Endothelial cell of umbilical vein (primary cell): ENCODE results near the gene PEMT. TPM values are rescaled to one million over a fixed set of nuclear protein-coding genes. Genes with fewer than 3 reads are reported as not detected.

ENCODE experiments used
- BruUV-seq: library from RNA; stranded (reverse); fragments of 400-500 nt; replicated peaks from 2 replicates; lab custom pipeline; 2021; lab: Mats Ljungman, UMichigan
- CTCF ChIA-PET: fragments of 300-600, 350-600 bp; sonication (Branson Sonifier 250); formaldehyde crosslinking; loops from one replicate; lab custom pipeline; 2021; ENCODE audit warnings: antibody characterized with exemption, inconsistent platforms; lab: Charles Lee
- POLR2A ChIA-PET: fragments of 300-600, 350-600 bp; sonication (Branson Sonifier 250); formaldehyde crosslinking; loops from one replicate; lab custom pipeline; 2021; ENCODE audit warnings: antibody characterized with exemption, inconsistent platforms; lab: Charles Lee
- DNase-seq: peaks from one replicate; pipeline ENCODE4 v3.0.0-alpha.2; 2011; ENCODE audit warnings: low read depth, low spot score
- FAIRE-seq: peaks from 2 replicates; lab custom pipeline; 2011; peaks lifted over from hg19 to GRCh38; lab: Jason Lieb, UNC
- H2AFZ ChIP-seq: 2 replicates; pipeline ENCODE4 v1.6.0; 2012; ENCODE audit warnings: low read depth, low read length, control low read depth, inconsistent platforms
- H3K27ac ChIP-seq: 2 replicates; pipeline ENCODE4 v1.5.1; 2011; ENCODE audit warnings: low read depth, mild to moderate bottlenecking, control low read depth, low read length, moderate library complexity; ENCODE audit not compliant: insufficient read depth
- H3K27me3 ChIP-seq, 2 experiments: 2 replicates each; pipeline versions ENCODE4 v1.6.0 to v1.6.1; 2011; ENCODE audit warnings: low read length in 2 of 2, mixed read lengths in 1 of 2; ENCODE audit not compliant: control insufficient read depth in 2 of 2, insufficient read depth in 2 of 2
- H3K36me3 ChIP-seq, 2 experiments: 2 replicates in 1 of 2; 3 replicates in 1 of 2; pipeline ENCODE4 v1.5.1; 2011; ENCODE audit warnings: low read length in 2 of 2, mild to moderate bottlenecking in 1 of 2, moderate library complexity in 1 of 2; ENCODE audit not compliant: control insufficient read depth in 2 of 2, insufficient read depth in 2 of 2; ENCODE audit errors: extremely low read depth in 1 of 2
- H3K4me1 ChIP-seq: 3 replicates; pipeline ENCODE4 v1.5.1; 2011; ENCODE audit warnings: mild to moderate bottlenecking, low read length; ENCODE audit not compliant: control insufficient read depth, insufficient read depth; ENCODE audit errors: extremely low read depth
- H3K4me2 ChIP-seq: 2 replicates; pipeline ENCODE4 v1.6.1; 2011; ENCODE audit warnings: low read length, control low read depth, mixed read lengths; ENCODE audit not compliant: insufficient read depth
- H3K4me3 ChIP-seq, 3 experiments: fragments of 200-600 bp in 1 of 3; sonication (generic), shearing (Covaris generic) in 1 of 3; replicated peaks in 1 of 3; 2 replicates each; pipeline ENCODE4 v1.5.1; 2011 to 2016; ENCODE audit warnings: control low read depth in 3 of 3, low read length in 3 of 3, mild to moderate bottlenecking in 2 of 3, inconsistent platforms in 1 of 3, low read depth in 1 of 3, moderate library complexity in 1 of 3; ENCODE audit not compliant: insufficient read depth in 1 of 3
- H3K79me2 ChIP-seq: 2 replicates; pipeline ENCODE4 v1.6.0; 2012; ENCODE audit warnings: low read length, inconsistent platforms; ENCODE audit not compliant: control insufficient read depth, insufficient read depth
- H3K9ac ChIP-seq: replicated peaks from 2 replicates; pipeline ENCODE3; 2011; ENCODE audit warnings: low read length, control low read depth; ENCODE audit not compliant: insufficient read depth; ENCODE audit errors: extremely low read depth
- H3K9me1 ChIP-seq: replicated peaks from 3 replicates; pipeline ENCODE4 v1.6.0; 2011; ENCODE audit warnings: mild to moderate bottlenecking, low read length; ENCODE audit not compliant: control insufficient read depth, insufficient read depth; ENCODE audit errors: extremely low read depth
- H3K9me3 ChIP-seq: replicated peaks from 2 replicates; pipeline ENCODE4 v1.5.1; 2012; ENCODE audit warnings: low read length, inconsistent platforms; ENCODE audit not compliant: control insufficient read depth, insufficient read depth
- H4K20me1 ChIP-seq: replicated peaks from 2 replicates; pipeline ENCODE3; 2011; ENCODE audit warnings: mild to moderate bottlenecking, low read length; ENCODE audit not compliant: control insufficient read depth, insufficient read depth; ENCODE audit errors: extremely low read depth
- EZH2 ChIP-seq: IDR thresholded peaks from 2 replicates; pipeline ENCODE4 v1.6.1; 2012; ENCODE audit warnings: borderline replicate concordance, low read depth, mild to moderate bottlenecking, moderate library complexity, low read length, inconsistent platforms; ENCODE audit not compliant: severe bottlenecking
- GATA2 ChIP-seq: IDR thresholded peaks from 2 replicates; pipeline ENCODE4 v1.7.0; 2011; ENCODE audit warnings: low read depth, mild to moderate bottlenecking, moderate library complexity, mixed read lengths, low read length; ENCODE audit not compliant: insufficient read length, insufficient read depth
- JUN ChIP-seq: IDR thresholded peaks from 2 replicates; pipeline ENCODE4 v1.6.1; 2011; ENCODE audit warnings: borderline replicate concordance, low read depth; ENCODE audit not compliant: insufficient read length, insufficient read depth
- MYC ChIP-seq: IDR thresholded peaks from one replicate; pipeline ENCODE4 v1.6.1; 2011; ENCODE audit warnings: mild to moderate bottlenecking, low read depth, low read length
- POLR2AphosphoS5 ChIP-seq: IDR thresholded peaks from 2 replicates; pipeline ENCODE4 v1.6.1; 2012; ENCODE audit warnings: low read depth, mild to moderate bottlenecking, control low read depth, low read length, moderate library complexity; ENCODE audit not compliant: insufficient read depth
- dilution Hi-C: fragments of 300-500 bp; cut with MboI; formaldehyde crosslinking; loops from one replicate; pipeline ENCODE4 v1.15.0; 2019; ENCODE audit warnings: low sequenced_read_pairs; ENCODE audit not compliant: extremely low pct_ligation_motif_present
- intact Hi-C: fragments of 100-400 bp; cut with micrococcal nuclease; formaldehyde crosslinking; loops from one replicate; pipeline ENCODE4 v1.10.0; 2022
- polyA plus RNA-seq, 4 experiments: library from polyadenylated mRNA; depleted of rRNA in 3 of 4; stranded (reverse) in 3 of 4; unstranded in 1 of 4; fragments of >200 nt; gene quantifications; 2 replicates each; pipeline versions ENCODE4 v1.2.1 to v1.2.3, GENCODE V29; 2011 to 2012; ENCODE audit warnings: missing spikeins in 1 of 4
- total RNA-seq: library from RNA; stranded (reverse); gene quantifications from 2 replicates; pipeline ENCODE4 v1.2.3, GENCODE V29; 2021
- TF ChIP-seq, protein P1 (sequence below), 2 donors: IDR thresholded peaks; 1 replicate in 1 of 2; 2 replicates in 1 of 2; pipeline ENCODE4 v1.5.1; 2011; ENCODE audit warnings: low read length in 2 of 2, mild to moderate bottlenecking in 2 of 2, moderate library complexity in 2 of 2, control low read depth in 1 of 2, inconsistent platforms in 1 of 2, low read depth in 1 of 2; ENCODE audit not compliant: insufficient read depth in 1 of 2; ENCODE audit errors: extremely low read depth in 1 of 2
- TF ChIP-seq, protein P2 (sequence below): IDR thresholded peaks from 2 replicates; pipeline ENCODE4 v1.6.1; 2011; ENCODE audit not compliant: insufficient read depth, insufficient read length

Gene PEMT
- total and polyA plus RNA-seq, 2 donors (not counting 3 experiments of a cell fraction or from before 2014, with no cell fraction given), result 35.1 to 58.4 TPM

GRCh38 chr17:17545031-17545820 is 46.3 kb downstream of the PEMT start:
- Histone ChIP-seq H3K4me3 (no peak overlapping the region), H3K9me1 (no peaks in the 10 kb centered on the region), H4K20me1 (no peaks in the 10 kb centered on the region), H3K27ac (no peak overlapping the region), H3K36me3 (no peaks in the 10 kb centered on the region), H3K9me3 (no peaks in the 10 kb centered on the region), H3K79me2 (no peaks in the 10 kb centered on the region), H3K9ac (no peak overlapping the region), H2AFZ (no peak overlapping the region), H3K27me3 (no peaks in the 10 kb centered on the region), H3K4me2 (no peak overlapping the region), H3K4me1 (no peaks in the 10 kb centered on the region)
- BruUV-seq, result no TSS peak
- intact Hi-C loops, result no loop called here
- CTCF ChIA-PET, result no interaction called here
- POLR2A ChIA-PET, result no interaction called here
- TF ChIP-seq EZH2, result no peak
- TF ChIP-seq POLR2AphosphoS5, result no peak
- TF ChIP-seq MYC, result no peak
- TF ChIP-seq, protein P1, sequence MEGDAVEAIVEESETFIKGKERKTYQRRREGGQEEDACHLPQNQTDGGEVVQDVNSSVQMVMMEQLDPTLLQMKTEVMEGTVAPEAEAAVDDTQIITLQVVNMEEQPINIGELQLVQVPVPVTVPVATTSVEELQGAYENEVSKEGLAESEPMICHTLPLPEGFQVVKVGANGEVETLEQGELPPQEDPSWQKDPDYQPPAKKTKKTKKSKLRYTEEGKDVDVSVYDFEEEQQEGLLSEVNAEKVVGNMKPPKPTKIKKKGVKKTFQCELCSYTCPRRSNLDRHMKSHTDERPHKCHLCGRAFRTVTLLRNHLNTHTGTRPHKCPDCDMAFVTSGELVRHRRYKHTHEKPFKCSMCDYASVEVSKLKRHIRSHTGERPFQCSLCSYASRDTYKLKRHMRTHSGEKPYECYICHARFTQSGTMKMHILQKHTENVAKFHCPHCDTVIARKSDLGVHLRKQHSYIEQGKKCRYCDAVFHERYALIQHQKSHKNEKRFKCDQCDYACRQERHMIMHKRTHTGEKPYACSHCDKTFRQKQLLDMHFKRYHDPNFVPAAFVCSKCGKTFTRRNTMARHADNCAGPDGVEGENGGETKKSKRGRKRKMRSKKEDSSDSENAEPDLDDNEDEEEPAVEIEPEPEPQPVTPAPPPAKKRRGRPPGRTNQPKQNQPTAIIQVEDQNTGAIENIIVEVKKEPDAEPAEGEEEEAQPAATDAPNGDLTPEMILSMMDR (IDR thresholded peaks at IDR 0.05; ENCODE audit: extremely low read depth in 1 of 2, insufficient read depth in 1 of 2, low read depth in 1 of 2, low read length in 2 of 2), result no peak
- no peak for TF ChIP-seq JUN
- TF ChIP-seq, protein P2, sequence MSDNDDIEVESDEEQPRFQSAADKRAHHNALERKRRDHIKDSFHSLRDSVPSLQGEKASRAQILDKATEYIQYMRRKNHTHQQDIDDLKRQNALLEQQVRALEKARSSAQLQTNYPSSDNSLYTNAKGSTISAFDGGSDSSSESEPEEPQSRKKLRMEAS, result no peak
- no peak for TF ChIP-seq GATA2
- FAIRE-seq (no peak), DNase-seq (no peak)
- dilution Hi-C loops, result no loop called here
